GM21529 (cell line): Measurements from ENCODE around the gene PROB1.
A peak's percentile ranks its signal among the peaks of the same experiment; 100 is the strongest.
"Not testable (repeated sequence)": the region's sequence is repeated elsewhere in the genome, so short reads cannot be mapped to it uniquely, and the experiment has no call there.

Experiments used
- ATAC-seq: cut with Tn5 transposase; IDR thresholded peaks from one replicate; pipeline ENCODE4 v1.9.1; 2021; ENCODE audit not compliant: unreplicated experiment

Gene PROB1

DNA sequence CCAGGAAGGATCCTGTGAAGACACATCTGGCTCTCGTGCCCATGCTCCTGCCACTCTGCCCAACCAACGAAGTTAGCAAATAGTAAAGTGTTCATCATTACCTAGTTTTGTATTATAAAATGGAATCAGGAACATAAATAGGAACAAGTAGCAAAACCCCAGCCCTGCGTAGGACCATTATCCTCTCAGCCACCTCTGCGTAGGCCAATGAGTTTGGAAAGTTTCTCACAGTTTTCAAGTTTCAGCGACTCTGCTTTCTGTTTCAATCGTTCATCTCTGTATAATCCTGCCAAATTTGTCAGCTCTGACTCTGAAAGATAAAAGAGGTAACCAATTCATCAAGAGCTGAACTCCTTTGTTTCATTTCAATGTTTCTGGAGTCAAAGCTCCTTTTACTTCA lies 19.1 kb upstream of the PROB1 start:
- ATAC-seq = no peak

DNA sequence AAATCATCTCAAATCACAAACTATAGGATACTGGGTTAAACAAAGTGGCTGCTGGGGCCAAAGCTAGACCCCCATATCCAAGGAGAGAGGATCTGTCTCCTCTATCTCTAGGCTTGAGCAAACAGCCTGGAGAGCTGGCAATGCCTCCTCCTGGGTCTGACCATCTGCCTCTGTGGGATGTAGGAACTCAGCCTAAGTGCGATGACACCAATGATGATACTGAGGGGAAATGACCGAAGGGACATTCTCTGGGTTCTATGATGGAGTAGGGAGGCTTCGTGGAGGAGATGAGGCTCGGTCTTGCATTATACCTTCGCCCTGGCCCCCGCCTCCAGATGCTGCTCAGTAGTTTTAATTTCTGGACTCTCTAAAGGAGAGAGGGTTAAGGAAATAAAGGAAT lies 18.2 kb upstream of the PROB1 start:
- ATAC-seq = no peak

DNA sequence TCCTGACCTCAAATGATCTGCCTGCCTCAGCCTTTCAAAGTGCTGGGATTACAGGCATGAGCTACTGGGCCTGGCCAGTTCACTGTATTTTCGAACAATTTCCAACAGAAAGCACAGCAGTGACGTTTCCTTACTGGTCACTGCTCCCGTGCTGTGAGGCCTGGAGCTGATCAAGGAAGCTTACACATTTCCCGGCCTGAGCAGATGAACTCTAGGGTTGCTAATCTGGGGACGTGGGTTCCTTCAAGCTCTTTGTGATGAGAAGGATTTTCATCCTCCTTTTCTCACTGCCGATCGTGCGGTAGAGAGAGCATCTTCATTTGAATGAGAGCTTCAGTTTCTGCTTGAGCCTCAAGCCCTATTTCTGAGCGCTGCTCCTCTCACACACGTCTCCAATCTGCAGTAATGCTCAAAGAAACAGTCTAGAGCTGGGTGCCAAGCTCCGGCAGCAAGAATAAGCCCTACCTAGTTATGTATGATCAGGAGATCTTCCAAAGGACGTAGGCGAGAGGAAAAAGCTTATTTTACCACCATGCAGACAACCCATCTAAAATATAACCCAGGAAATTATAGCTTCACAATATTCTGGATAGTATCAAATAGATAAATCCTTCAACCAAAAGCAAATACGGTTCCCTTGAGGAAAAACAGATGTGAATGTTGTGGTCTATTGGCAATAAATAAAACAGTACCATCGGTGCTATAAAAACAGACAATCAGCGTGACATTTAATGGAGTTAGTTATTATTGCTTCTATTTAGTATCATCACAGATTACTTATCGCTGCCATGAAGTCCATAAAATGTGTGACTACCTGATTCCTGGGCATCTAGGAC lies 16.3 kb upstream of the PROB1 start:
- no peak for ATAC-seq

DNA sequence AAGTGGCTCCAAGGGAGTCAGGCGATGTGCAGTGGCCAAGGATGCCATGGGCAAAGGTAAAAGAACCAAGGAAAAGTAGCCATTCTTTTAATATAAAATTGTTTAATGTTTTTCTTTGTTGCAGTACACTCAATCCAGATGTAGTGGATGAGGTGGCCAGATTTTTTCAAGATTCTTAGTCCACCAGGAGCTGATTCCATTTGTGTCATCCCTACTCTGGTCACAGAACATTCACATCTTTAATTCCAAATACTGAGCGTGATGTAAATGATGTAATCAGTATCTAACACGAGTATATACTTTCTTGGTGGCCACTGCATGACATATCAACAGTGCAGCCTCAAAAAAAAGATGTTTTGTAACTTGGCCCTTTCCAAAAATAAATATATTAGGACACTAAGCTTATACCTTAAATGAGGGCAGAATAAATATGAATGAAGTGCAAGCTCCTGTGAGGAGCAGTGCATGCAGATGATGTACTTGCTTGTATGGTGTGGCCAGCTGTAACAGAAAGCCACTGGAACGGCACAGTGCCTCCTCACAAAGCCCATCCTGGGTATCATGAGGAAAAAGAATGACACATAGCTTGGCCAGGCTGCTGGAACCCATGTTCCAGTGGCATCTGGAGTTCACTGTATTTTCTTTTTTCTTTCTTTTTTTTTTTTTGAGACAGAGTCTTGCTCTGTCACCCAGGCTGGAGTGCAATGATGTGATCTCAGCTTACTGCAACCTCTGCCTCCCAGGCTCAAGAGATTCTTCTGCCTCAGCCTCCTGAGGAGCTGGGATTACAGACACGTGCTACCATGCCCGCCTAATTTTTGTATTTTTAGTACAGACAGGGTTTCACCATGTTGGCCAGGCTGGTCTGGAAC lies 15.5 kb upstream of the PROB1 start:
- no peak for ATAC-seq

DNA sequence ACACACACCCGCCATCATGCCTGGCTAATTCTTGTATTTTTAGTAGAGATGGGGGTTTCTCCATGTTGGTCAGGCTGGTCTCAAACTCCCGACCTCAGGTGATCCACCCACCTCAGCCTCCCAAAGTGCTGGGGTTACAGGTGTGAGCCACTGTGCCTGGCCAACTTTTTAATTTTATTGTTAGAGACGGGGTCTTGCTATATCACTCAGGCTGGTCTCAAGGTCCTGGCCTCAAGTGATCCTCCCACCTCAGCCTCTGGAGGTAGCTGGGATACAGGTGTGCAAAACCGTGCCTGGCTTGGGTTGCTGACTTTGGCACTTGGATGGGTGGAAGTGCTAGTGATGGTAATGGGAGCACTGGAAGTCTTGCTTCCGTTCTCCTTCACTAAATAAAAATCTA lies 14.2 kb upstream of the PROB1 start:
- ATAC-seq = not testable (repeated sequence)

DNA sequence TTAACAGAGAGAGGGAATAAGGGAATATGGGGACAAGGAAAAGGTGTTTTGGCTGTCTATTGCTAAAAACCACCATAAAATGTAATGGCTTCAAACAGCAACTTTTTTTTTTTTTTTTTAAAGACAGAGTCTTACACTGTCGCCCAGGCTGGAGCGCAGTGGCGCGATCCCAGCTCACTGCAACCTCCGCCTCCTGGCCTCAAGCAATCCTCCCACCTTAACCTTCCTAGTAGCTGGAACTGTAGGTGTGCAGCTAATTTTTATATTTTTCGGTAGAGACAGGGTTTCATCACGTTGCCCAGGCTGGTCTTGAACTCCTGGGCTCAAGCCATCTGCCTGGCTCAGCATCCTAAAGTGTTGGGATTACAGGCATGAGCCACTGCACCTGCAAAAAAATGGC lies 13.3 kb upstream of the PROB1 start:
- ATAC-seq = no peak

DNA sequence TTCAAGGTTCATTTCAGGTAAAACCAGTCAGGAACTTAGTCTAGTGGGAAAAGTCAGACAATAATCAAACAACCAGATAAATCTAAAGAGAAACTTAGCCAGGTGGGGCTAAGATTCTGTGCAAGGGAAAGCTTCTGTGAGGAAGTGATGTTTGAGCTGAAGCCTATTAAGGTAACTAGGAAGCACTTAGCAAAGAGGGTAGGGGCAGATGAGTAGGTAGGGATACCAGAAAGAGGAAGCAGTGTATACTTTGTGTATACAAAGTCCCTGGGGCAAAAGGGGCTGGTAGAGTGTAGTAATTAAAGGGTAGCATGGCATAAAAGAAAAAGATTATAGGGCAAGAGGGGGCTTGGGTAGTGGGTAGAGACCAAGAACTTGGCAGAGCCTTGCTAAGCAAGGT lies 12.6 kb upstream of the PROB1 start:
- no peak for ATAC-seq

DNA sequence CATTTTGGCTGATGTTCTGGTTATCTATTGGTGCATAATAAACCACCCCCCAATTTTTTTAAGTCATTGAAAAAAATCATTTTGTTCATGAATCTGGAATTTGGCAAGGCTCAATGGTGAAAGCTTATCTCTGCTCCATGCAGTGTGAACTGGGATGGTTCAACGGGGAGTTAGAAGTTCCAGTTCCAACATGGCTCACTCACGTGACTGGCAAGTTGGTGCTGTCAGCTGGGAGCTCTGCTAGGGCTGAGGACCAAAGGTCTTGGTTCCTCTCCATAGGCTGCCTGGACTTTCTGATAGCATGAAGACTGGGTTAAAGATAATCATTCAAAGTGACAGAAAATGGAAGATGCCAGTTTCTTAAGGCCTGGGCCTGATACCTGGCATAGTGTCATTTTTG lies 12.1 kb upstream of the PROB1 start:
- ATAC-seq = no peak

DNA sequence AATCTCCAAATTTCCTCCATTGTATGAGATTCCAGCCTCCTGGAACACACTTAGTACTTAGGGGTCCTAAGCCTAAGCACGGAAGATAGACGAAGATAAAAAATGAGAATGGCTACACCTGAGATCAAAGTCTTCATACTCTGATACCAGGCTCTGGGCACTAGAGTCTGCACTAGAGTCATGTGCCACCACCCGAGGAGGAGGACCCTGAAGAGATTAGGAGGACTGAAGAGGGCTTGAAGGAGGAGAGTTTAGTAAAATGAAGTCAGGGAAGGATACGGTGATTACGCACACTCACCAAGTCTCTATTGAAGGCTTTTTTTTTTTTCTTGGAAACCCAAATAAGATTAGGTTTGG lies 9.6 kb upstream of the PROB1 start:
- no peak for ATAC-seq

DNA sequence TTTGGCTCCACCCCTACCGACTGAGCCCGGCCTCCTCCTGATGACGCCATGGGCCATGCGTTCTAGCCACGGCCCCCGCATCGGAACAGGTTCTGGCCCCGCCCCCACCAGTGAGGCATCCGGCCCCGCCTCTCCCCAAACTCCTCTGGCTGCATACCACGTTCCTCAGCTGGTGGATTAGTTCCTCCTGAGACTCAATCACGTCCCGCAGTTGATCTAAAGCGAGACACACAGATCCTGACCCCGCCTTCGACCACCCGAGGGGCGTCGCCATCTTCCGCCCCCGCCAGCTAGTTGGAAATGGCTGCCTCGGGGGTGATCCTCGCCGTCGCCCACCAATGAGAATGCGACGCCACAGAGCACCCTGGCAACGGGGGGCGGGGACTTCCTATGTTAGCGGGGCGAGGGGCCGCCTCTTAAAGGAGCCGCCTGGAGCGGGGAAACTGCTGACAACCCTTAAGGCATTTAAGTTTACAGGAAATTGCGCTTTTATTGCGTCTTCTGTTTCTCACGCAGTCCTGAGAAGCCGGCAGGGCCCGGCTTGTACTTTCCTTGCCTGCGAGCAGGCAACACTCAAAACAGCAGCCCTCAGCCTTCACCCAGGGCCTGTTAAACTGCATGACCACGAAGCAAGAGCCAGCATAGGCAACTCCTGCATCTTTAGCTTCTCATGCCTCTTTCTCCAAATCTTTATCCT lies 9.0 kb upstream of the PROB1 start, which contains the start of gene SPATA24:
Gene SPATA24 (minus strand): TSS at position 303 of the 697 bp plus-strand sequence. CDS start 29 bp downstream, at position 274.
- peak; percentile 77 for ATAC-seq

DNA sequence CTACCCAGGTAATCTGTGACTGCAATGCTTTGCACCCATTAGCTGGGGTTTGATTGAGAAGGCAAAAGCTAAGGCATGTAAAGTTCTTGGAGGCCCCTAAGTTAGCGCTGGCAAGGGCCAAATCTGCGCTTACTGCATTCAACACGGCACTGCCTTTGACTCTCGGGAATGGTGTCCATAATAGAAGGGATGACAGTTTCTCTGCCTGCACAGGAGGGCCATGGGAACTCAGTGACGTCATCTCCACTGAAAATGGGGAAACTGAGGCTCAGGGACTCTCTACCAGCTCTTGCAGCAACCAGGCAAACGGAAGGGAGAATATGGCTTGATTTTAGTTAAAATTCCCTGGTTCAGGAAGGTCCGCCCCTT lies 8.5 kb upstream of the PROB1 start:
- ATAC-seq = no peak

DNA sequence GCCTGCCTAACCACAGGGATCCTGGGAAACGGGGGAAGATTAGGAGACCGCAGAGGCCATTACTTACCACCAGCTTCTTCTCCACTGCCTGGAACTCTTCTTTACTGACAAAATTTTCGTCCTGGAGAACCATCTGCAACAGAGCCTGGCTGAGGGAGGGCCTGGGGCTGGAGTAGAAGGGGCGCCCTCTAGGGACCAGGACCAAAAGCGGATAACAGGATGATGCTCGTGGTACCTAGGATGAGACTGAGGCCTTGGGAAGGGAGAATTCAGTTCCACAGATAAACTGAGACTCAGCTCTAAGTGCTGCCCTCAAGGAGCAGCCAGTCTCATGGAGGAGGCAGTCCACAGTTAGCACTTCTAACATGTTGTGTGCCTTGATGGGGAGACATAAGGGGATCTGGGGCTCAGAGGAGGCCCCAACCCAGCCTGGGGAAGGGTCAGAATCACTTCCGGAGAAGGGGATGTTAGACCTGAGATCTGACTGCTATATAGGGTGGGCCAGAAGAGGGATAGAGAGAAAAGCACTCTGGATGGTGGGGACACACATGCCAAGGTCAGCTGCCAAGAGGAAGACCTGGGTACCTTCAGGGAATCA lies 7.8 kb upstream of the PROB1 start:
- ATAC-seq = no peak

DNA sequence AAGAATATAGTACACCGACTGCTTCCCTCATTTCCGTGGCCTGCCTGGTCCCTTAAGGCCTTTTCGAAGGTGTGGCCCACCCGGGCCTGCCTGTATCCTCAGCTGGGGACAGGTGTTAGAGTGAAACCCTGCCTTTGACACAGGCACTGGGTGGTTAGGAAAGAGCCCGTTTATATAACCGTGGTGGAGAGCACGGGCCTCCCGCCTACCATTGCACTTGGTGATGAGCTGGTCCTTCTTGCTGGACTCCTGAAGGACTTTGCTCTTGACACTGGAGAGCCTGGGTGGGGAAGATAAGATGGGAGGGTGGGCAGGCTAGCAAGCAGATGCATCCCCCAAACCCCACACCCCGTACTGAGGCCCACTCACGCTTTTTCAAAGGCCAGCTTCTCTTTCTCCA lies 6.6 kb upstream of the PROB1 start:
- no peak for ATAC-seq

DNA sequence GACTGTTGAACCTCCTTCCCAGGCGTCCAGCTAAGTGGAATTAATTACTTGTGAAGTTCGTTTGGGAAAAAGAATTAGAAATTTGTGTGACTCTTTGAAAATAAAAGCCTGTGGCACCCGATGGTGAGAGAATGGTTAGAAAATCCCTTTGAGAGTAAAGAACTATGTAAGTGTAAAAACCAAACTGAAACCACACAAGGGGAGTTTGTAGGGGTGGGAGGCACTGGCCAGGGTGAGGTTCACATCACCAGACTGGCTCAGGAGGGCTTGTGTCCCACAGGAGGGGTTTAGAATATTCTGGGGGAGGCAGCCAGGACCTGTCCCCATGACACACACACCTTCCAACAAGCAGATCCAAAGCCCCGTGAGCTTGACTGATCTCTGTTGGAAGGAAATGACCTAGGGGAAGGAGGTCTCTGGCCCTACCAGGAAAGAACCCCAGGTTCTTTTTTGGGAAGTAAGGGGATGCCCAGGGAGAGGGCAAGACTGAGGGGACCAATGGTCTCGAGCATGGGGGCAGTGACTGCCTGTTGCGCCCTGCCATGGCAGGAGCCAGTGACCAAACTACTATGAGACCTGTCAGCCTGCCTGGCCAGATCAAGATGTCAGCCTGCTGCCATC lies 4.7 kb upstream of the PROB1 start:
- peak; percentile 24 for ATAC-seq

DNA sequence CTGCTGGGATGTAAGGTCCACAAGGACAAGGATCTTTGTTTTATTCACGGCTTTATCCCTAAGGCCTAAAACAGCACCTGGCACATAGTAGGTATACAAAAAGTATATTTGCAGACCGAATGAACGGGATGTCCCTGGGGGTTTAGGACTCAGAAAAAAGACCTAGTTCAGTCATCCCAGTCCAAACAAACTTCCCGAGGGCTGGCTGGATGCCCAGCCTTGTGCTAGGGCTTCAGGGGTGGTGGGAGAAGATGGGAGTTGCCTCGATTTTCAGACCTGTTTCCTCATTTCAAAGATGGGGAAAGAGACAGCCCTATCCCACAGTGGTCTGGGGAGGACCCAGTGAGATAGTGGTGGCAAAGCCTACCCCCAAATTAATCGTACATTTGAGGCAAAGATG lies 3.0 kb upstream of the PROB1 start:
- no peak for ATAC-seq

DNA sequence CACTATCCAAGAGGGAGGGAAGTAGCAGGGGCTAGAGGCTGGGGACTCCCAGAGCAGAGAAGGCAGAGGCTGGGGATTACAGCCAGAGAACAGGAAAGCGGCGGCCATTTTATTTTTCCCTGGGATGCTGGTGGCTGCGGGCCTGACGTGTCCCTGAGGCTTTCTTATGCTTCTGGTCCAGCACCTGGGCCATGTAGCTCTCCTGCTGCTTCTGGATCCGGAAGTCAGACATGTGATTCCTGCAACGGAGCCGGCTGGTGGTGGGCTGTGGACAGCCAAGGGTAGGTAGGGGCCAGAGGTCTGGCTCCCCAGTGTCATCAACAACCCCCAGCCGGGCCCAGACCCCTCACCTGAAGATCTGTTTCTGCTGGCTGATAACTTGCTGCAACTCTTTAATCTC lies 1.8 kb upstream of the PROB1 start:
- no peak for ATAC-seq

DNA sequence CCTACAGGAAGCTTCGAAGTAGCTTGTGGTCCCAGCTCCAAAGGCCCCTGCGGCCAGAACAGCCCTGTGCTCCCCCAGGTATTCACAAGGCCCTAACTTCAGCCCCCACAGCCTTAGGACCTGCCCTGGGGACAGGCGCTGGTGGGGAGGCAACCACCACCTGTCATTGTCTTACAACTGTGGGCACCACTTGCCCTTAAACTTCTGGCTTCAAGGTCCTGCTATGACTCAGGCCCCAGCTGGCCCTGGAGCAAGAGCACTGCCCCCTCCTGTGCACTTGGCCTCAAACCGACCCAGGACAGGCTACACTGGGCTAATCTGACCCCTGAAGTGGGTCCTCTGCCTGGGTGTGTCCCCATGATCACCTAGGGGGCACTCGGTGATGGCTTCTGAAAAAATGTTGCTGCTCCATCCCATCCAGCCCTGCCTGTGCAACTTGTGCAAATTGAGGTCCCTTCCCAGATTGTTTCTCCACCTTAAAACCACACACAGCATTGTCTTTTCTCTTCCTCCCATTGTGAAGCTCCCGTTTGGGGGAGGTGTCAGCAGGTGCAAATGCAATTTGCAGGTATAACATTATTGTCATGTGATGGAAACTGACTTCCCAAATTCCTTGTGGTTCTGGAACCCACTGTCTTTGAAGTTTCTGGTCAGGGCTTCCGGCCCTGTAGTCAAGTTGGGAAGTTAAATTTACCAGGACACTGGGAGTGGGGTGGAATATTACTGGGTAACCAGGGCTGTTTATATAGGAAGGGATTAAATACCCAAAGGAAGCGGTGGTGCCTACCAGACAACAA lies 1.1 kb upstream of the PROB1 start:
- no peak for ATAC-seq

DNA sequence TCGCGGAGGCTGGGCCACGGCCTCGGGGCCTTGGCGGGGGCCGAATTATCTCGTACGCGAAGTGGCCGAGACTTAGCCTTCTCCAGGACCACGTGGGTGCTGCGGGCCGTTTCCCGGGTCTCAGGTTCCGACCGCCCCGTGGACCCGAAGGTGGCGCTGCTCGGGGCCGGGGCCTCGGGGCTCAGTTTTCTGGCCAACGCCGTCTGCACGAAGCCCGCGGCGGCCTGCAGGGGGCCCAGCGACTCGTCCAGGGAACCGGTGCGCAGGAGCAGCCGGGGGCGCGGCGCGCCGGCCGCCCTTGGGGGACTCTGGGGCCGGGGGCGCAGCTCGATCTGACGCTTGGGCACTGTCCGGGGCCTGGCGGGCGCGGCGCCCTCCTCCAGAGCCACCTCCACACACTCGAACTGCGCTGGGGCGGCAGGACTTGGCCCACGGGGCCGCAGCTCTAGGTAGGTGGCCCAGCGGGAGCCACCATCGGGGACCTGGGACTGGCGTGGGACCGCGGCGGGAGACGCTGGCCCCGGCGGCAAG lies 716 bp downstream of the PROB1 start:
- ATAC-seq = no peak

DNA sequence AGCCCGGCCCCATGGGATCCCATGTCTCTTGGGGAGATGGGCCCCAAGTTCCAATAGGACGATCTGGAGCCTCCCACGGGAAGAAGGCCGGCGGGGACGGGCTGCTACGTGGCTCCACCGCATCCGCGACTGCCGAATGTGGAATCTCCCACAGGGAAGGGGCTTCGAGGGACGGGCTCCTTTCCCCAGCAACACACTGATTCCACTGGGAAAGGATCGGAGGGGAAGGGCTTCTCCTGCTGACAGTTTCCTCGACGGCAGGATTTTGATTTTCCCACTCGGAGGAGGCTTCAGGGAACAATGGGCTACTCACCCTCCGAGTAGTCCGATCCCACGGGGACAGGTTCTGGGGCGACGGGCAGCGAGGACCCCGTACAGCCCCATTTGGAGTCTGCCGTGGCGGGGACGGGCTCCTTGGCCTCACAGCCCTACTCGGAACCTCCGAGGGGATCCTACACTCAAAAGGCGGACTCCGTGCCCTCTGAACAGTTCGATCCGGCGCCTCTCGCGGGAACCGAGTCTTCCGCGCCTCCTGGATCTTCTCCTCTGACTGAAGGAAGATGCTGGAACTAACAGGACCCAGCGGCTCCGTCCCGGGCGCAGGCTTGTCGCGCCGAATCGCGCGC lies 1.3 kb downstream of the PROB1 start:
- no peak for ATAC-seq
